Left lobe of liver (tissue), 2 donors: ENCODE results near the gene ZCCHC14. TPM values are rescaled to one million over a fixed set of nuclear protein-coding genes. Genes with fewer than 3 reads are reported as not detected.
A peak's percentile ranks its signal among the peaks of the same experiment; 100 is the strongest.
"Not testable (repeated sequence)": the region's sequence is repeated elsewhere in the genome, so short reads cannot be mapped to it uniquely, and the experiment has no call there.

ENCODE experiments used
- ATAC-seq: fragments of 200-7000 bp; cut with Tn5 transposase; one replicate; pipeline ENCODE4 v1.9.1; 2020; ENCODE audit warnings: mild to moderate bottlenecking, moderate library complexity
- DNase-seq: peaks from one replicate; pipeline ENCODE4 v3.0.0-alpha.2; 2020; ENCODE audit warnings: low spot score
- total RNA-seq: library from RNA; stranded (reverse); gene quantifications from one replicate; pipeline ENCODE4 v1.2.1, GENCODE V29; 2021
- donor health status: DM: no; HTN: no; CAD: no; lungs with moderate emphysema.
- donor health status: DM: no; HTN: yes; CAD: no.

Gene ZCCHC14
- total RNA-seq, 1 donor from 2014 or later: 19.3 TPM

- not testable (repeated sequence) for ATAC-seq, DNase-seq
Measured at GRCh38 chr16:87482670-87483069, 10.2 kb downstream of the ZCCHC14 start.

- ATAC-seq: no peak
Measured at GRCh38 chr16:87482266-87482665, 10.6 kb downstream of the ZCCHC14 start.

GRCh38 chr16:87481711-87482110 is 11.1 kb downstream of the ZCCHC14 start:
- DNase-seq, ATAC-seq: not testable (repeated sequence)

More at GRCh38 chr16:87482266-87482665, 10.6 kb downstream of the ZCCHC14 start:
- no peak for DNase-seq

- peak; percentile 63 for DNase-seq
- ATAC-seq: peak; percentile 89
Measured at GRCh38 chr16:87477209-87477981, 15.4 kb downstream of the ZCCHC14 start.

- DNase-seq: no peak
- peak; percentile 67 for ATAC-seq
Measured at GRCh38 chr16:87474566-87474996, 18.2 kb downstream of the ZCCHC14 start.

GRCh38 chr16:87474017-87474416 is 18.8 kb downstream of the ZCCHC14 start:
- no peak for ATAC-seq

GRCh38 chr16:87472935-87473334 is 19.9 kb downstream of the ZCCHC14 start:
- DNase-seq: no peak

More at GRCh38 chr16:87474017-87474416, 18.8 kb downstream of the ZCCHC14 start:
- no peak for DNase-seq

GRCh38 chr16:87472142-87472778 is 20.6 kb downstream of the ZCCHC14 start:
- ATAC-seq (no peak), DNase-seq (no peak)

More at GRCh38 chr16:87472935-87473334, 19.9 kb downstream of the ZCCHC14 start:
- ATAC-seq: no peak

- DNase-seq (no peak), ATAC-seq (peak; percentile 47)
Measured at GRCh38 chr16:87471278-87472141, 21.3 kb downstream of the ZCCHC14 start.

- DNase-seq (no peak), ATAC-seq (no peak)
Measured at GRCh38 chr16:87470332-87470731, 22.5 kb downstream of the ZCCHC14 start.

GRCh38 chr16:87469169-87469568 is 23.7 kb downstream of the ZCCHC14 start:
- DNase-seq: no peak
- no peak for ATAC-seq

- DNase-seq (no peak), ATAC-seq (no peak)
Measured at GRCh38 chr16:87468550-87468949, 24.3 kb downstream of the ZCCHC14 start.

- ATAC-seq (no peak), DNase-seq (no peak)
Measured at GRCh38 chr16:87466975-87467501, 25.8 kb downstream of the ZCCHC14 start.

- DNase-seq (no peak), ATAC-seq (no peak)
Measured at GRCh38 chr16:87465879-87466278, 26.9 kb downstream of the ZCCHC14 start.

GRCh38 chr16:87465306-87465705 is 27.5 kb downstream of the ZCCHC14 start:
- peak; percentile 91 for DNase-seq
- ATAC-seq: peak; percentile 73

- DNase-seq (peak; percentile 64), ATAC-seq (peak; percentile 54)
Measured at GRCh38 chr16:87464691-87465300, 28.0 kb downstream of the ZCCHC14 start.

- ATAC-seq (no peak), DNase-seq (no peak)
Measured at GRCh38 chr16:87463722-87464690, 28.8 kb downstream of the ZCCHC14 start.

- DNase-seq (peak; percentile 91), ATAC-seq (peak; percentile 86)
Measured at GRCh38 chr16:87461466-87461991, 31.3 kb downstream of the ZCCHC14 start.

GRCh38 chr16:87460936-87461335 is 31.9 kb downstream of the ZCCHC14 start:
- no peak for DNase-seq
- ATAC-seq: no peak
